MM.1S (cell line): ENCODE data around the gene VPS25.

Source experiments
- DNase-seq: peaks from one replicate; pipeline ENCODE4 v3.0.0-alpha.2; 2015
- H2AFZ ChIP-seq: fragments of 300-600 bp; sonication (generic); 2 replicates; pipeline ENCODE4 v1.6.0; 2016; ENCODE audit warnings: antibody characterized with exemption, low read length
- H3F3A ChIP-seq: fragments of 300-600 bp; sonication (generic); 2 replicates; pipeline ENCODE4 v1.6.1; 2016; ENCODE audit warnings: mild to moderate bottlenecking, antibody characterized with exemption, low read length, moderate library complexity, mixed read lengths; ENCODE audit not compliant: insufficient read depth
- H3K27ac ChIP-seq: fragments of 300-600 bp; sonication (generic); 2 replicates; pipeline ENCODE4 v1.5.1; 2016; ENCODE audit warnings: mild to moderate bottlenecking, low read length
- H3K27me3 ChIP-seq: fragments of 300-600 bp; sonication (generic); replicated peaks from 2 replicates; pipeline ENCODE4 v1.6.0; 2016; ENCODE audit warnings: low read length; ENCODE audit not compliant: insufficient read depth
- H3K36me3 ChIP-seq: fragments of 300-600 bp; sonication (generic); replicated peaks from 2 replicates; pipeline ENCODE4 v1.6.1; 2016; ENCODE audit warnings: mild to moderate bottlenecking, low read length, mixed read lengths; ENCODE audit not compliant: insufficient read depth
- H3K4me1 ChIP-seq: fragments of 300-600 bp; sonication (generic); 2 replicates; pipeline ENCODE4 v1.6.1; 2016; ENCODE audit warnings: low read length, mixed read lengths
- H3K4me2 ChIP-seq: fragments of 300-600 bp; sonication (generic); 2 replicates; pipeline ENCODE4 v1.6.0; 2016; ENCODE audit warnings: low read depth, low read length
- H3K4me3 ChIP-seq: fragments of 300-600 bp; sonication (generic); 2 replicates; pipeline ENCODE4 v1.5.1; 2016; ENCODE audit warnings: low read length, mixed read lengths
- H3K79me2 ChIP-seq: fragments of 300-600 bp; sonication (generic); 2 replicates; pipeline ENCODE4 v1.6.1; 2016; ENCODE audit warnings: mixed run types, low read length, mixed read lengths
- H3K9ac ChIP-seq: fragments of 300-600 bp; sonication (generic); 2 replicates; pipeline ENCODE4 v1.6.1; 2016; ENCODE audit warnings: low read length, mixed read lengths
- H3K9me2 ChIP-seq: fragments of 300-600 bp; sonication (generic); replicated peaks from 2 replicates; pipeline ENCODE4 v1.6.1; 2016; ENCODE audit warnings: mild to moderate bottlenecking, low read length, mixed read lengths; ENCODE audit not compliant: insufficient read depth
- H3K9me3 ChIP-seq: fragments of 300-600 bp; sonication (generic); replicated peaks from 2 replicates; pipeline ENCODE4 v1.6.1; 2016; ENCODE audit warnings: mild to moderate bottlenecking, low read length, mixed read lengths; ENCODE audit not compliant: insufficient read depth
- H4K20me1 ChIP-seq: fragments of 300-600 bp; sonication (generic); 2 replicates; pipeline ENCODE4 v1.6.1; 2016; ENCODE audit warnings: mild to moderate bottlenecking, low read length, moderate library complexity, mixed read lengths; ENCODE audit not compliant: insufficient read depth
- CTCF ChIP-seq: fragments of 300-600 bp; sonication (generic); IDR thresholded peaks from 2 replicates; pipeline ENCODE4 v1.5.1; 2016; ENCODE audit warnings: antibody characterized with exemption, low read length, mixed read lengths
- EZH2 ChIP-seq: fragments of 300-600 bp; sonication (generic); optimal IDR thresholded peaks from 2 replicates; pipeline ENCODE3; 2017; ENCODE audit warnings: low read depth, mild to moderate bottlenecking, antibody characterized with exemption, low read length, mixed read lengths
- EZH2phosphoT487 ChIP-seq: fragments of 300-600 bp; sonication (generic); IDR thresholded peaks from 2 replicates; pipeline ENCODE4 v1.6.1; 2018; ENCODE audit warnings: antibody characterized with exemption, low read length

The VPS25 gene

GRCh38 chr17:42772945-42773289 is 332 bp upstream of the VPS25 start:
- TF ChIP-seq EZH2phosphoT487 (no peak), CTCF (no peak), EZH2 (no peak)
- Histone ChIP-seq H3K27me3 (no peaks in the 10 kb centered on the region), H3K4me1 (peaks cover 21% of the 10 kb centered on the region), H4K20me1 (no peaks in the 10 kb centered on the region), H3K4me2 (peak overlapping the region; percentile 88), H3K9me2 (no peaks in the 10 kb centered on the region), H3F3A (no peaks in the 10 kb centered on the region), H3K4me3 (peak overlapping the region; percentile 87), H3K36me3 (no peaks in the 10 kb centered on the region), H2AFZ (peak overlapping the region; percentile 99), H3K27ac (no peak overlapping the region), H3K79me2 (peaks cover 16% of the 10 kb centered on the region), H3K9ac (peak overlapping the region; percentile 86; the same call in 1 of the 2 replicates), H3K9me3 (no peaks in the 10 kb centered on the region)
- DNase-seq: no peak

- Histone ChIP-seq H3K9me2 (no peaks in the 10 kb centered on the region), H4K20me1 (no peaks in the 10 kb centered on the region), H3F3A (no peaks in the 10 kb centered on the region), H3K27me3 (no peaks in the 10 kb centered on the region), H3K36me3 (no peaks in the 10 kb centered on the region), H3K4me2 (peak overlapping the region; percentile 88), H3K9ac (peak overlapping the region; percentile 86; the same call in 1 of the 2 replicates), H3K4me1 (peaks cover 21% of the 10 kb centered on the region), H3K4me3 (peak overlapping the region; percentile 87), H2AFZ (peak overlapping the region; percentile 99), H3K27ac (no peak overlapping the region; the same call in 1 of the 2 replicates), H3K79me2 (peaks cover 16% of the 10 kb centered on the region), H3K9me3 (no peaks in the 10 kb centered on the region)
- TF ChIP-seq CTCF (no peak), EZH2 (no peak), EZH2phosphoT487 (no peak)
- DNase-seq: no peak
Measured at GRCh38 chr17:42774066-42774745, 957 bp downstream of the VPS25 start.

- Histone ChIP-seq H4K20me1 (no peaks in the 10 kb centered on the region), H3K4me2 (peak overlapping the region; percentile 27; the same call in 1 of the 2 replicates), H3K4me1 (peaks cover 21% of the 10 kb centered on the region), H3K9ac (no peak overlapping the region), H3K27me3 (no peaks in the 10 kb centered on the region), H3K4me3 (no peak overlapping the region), H3K27ac (peak overlapping the region; percentile 10; the same call in 1 of the 2 replicates), H3K9me2 (no peaks in the 10 kb centered on the region), H3K36me3 (no peaks in the 10 kb centered on the region), H3K79me2 (peaks cover 16% of the 10 kb centered on the region), H3K9me3 (no peaks in the 10 kb centered on the region), H3F3A (no peaks in the 10 kb centered on the region), H2AFZ (no peak overlapping the region)
- TF ChIP-seq EZH2: no peak
- no peak for TF ChIP-seq EZH2phosphoT487
- no peak for TF ChIP-seq CTCF
- DNase-seq: peak; percentile 7
Measured at GRCh38 chr17:42775534-42776098, 2.4 kb downstream of the VPS25 start.
